ENCODE results near the gene DIS3L2.

DIS3L2 gene

GRCh38 chr2:232245111-232245510, 283.6 kb downstream of the DIS3L2 start:
- Histone ChIP-seq H2AFZ (ENCODE audit: low read length) (no peak overlapping the region), H3K27me3 (ENCODE audit: insufficient read depth, low read length) (no peaks in the 10 kb centered on the region), H3K27ac (ENCODE audit: low read depth, low read length, poor library complexity, severe bottlenecking) (no peak overlapping the region), H3K9me2 (ENCODE audit: low read depth, low read length) (no peaks in the 10 kb centered on the region), H3K4me3 (ENCODE audit: low read depth, low read length, poor library complexity, severe bottlenecking) (no peak overlapping the region), H3K79me2 (ENCODE audit: insufficient read depth, low read length) (no peaks in the 10 kb centered on the region), H3K4me1 (ENCODE audit: insufficient read depth, low read length, severe bottlenecking) (no peaks in the 10 kb centered on the region), H3F3A (ENCODE audit: insufficient read depth, low read length) (no peaks in the 10 kb centered on the region), H3K9ac (ENCODE audit: low read length) (no peak overlapping the region), H3K4me2 (ENCODE audit: low read length) (no peak overlapping the region), H3K9me3 (ENCODE audit: low read length) (no peaks in the 10 kb centered on the region), H4K20me1 (ENCODE audit: insufficient read depth, low read length) (no peaks in the 10 kb centered on the region; the same call in 1 of the 2 replicates), H3K36me3 (ENCODE audit: insufficient read depth, low read length) (no peaks in the 10 kb centered on the region)
- TF ChIP-seq EZH2 (IDR thresholded peaks at IDR 0.05; ENCODE audit: borderline replicate concordance, low read length) (no peak), CTCF (IDR thresholded peaks at IDR 0.05; ENCODE audit: low read length) (no peak)

- Histone ChIP-seq H3K9me2 (ENCODE audit: low read depth, low read length) (no peaks in the 10 kb centered on the region), H3K36me3 (ENCODE audit: insufficient read depth, low read length) (no peaks in the 10 kb centered on the region), H3K4me1 (ENCODE audit: insufficient read depth, low read length, severe bottlenecking) (no peaks in the 10 kb centered on the region), H3K27me3 (ENCODE audit: insufficient read depth, low read length) (no peaks in the 10 kb centered on the region), H2AFZ (ENCODE audit: low read length) (no peak overlapping the region), H3K4me3 (ENCODE audit: low read depth, low read length, poor library complexity, severe bottlenecking) (no peak overlapping the region), H3K4me2 (ENCODE audit: low read length) (no peak overlapping the region), H3K9me3 (ENCODE audit: low read length) (no peaks in the 10 kb centered on the region), H3K79me2 (ENCODE audit: insufficient read depth, low read length) (no peaks in the 10 kb centered on the region), H3F3A (ENCODE audit: insufficient read depth, low read length) (no peaks in the 10 kb centered on the region), H4K20me1 (ENCODE audit: insufficient read depth, low read length) (no peaks in the 10 kb centered on the region; the same call in 1 of the 2 replicates), H3K27ac (ENCODE audit: low read depth, low read length, poor library complexity, severe bottlenecking) (no peak overlapping the region), H3K9ac (ENCODE audit: low read length) (no peak overlapping the region)
- TF ChIP-seq EZH2 (IDR thresholded peaks at IDR 0.05; ENCODE audit: borderline replicate concordance, low read length) (no peak), CTCF (IDR thresholded peaks at IDR 0.05; ENCODE audit: low read length) (no peak)
These were observed 284.7 kb downstream of the DIS3L2 start for GRCh38 chr2:232246245-232246644.

- TF ChIP-seq EZH2 (IDR thresholded peaks at IDR 0.05; ENCODE audit: borderline replicate concordance, low read length) (no peak), CTCF (IDR thresholded peaks at IDR 0.05; ENCODE audit: low read length) (no peak)
- Histone ChIP-seq H3K36me3 (ENCODE audit: insufficient read depth, low read length) (no peaks in the 10 kb centered on the region), H3K9me2 (ENCODE audit: low read depth, low read length) (no peaks in the 10 kb centered on the region), H3K79me2 (ENCODE audit: insufficient read depth, low read length) (no peaks in the 10 kb centered on the region), H3F3A (ENCODE audit: insufficient read depth, low read length) (no peaks in the 10 kb centered on the region), H2AFZ (ENCODE audit: low read length) (no peak overlapping the region), H3K27me3 (ENCODE audit: insufficient read depth, low read length) (no peaks in the 10 kb centered on the region), H3K4me1 (ENCODE audit: insufficient read depth, low read length, severe bottlenecking) (no peaks in the 10 kb centered on the region), H3K27ac (ENCODE audit: low read depth, low read length, poor library complexity, severe bottlenecking) (no peak overlapping the region), H3K9ac (ENCODE audit: low read length) (no peak overlapping the region), H3K4me2 (ENCODE audit: low read length) (no peak overlapping the region), H4K20me1 (ENCODE audit: insufficient read depth, low read length) (no peaks in the 10 kb centered on the region), H3K9me3 (ENCODE audit: low read length) (no peaks in the 10 kb centered on the region), H3K4me3 (ENCODE audit: low read depth, low read length, poor library complexity, severe bottlenecking) (no peak overlapping the region)
These were observed 287.6 kb downstream of the DIS3L2 start for GRCh38 chr2:232249096-232249495.

Measured in OCI-LY1 (cell line).